Stimulated activated CD8-positive, alpha-beta memory T cell treated with anti-CD3 and anti-CD28 coated beads, Interleukin-4, amount 100 ng/mL, for 1 hour (primary cell): ENCODE measurements around the gene PRSS33.

Experiments
- DNase-seq, 2 donors: peaks; one replicate each; pipeline ENCODE4 v3.0.0-alpha.2; 2020; ENCODE audit warnings: low read depth in 2 of 2, low spot score in 1 of 2

PRSS33 gene

GRCh38 chr16:2787406-2787805 lies at the start of gene PRSS33:
Gene PRSS33 (minus strand): TSS chr16:2787560. CDS start chr16:2786547, 1,013 bp downstream.
- DNase-seq, result no peak

GRCh38 chr16:2836646-2837508 lies 49.5 kb upstream of the PRSS33 start:
- DNase-seq, result no peak

GRCh38 chr16:2835638-2836493 lies 48.5 kb upstream of the PRSS33 start:
- DNase-seq, result no peak

GRCh38 chr16:2834968-2835367 lies 47.6 kb upstream of the PRSS33 start:
- DNase-seq, result no peak

GRCh38 chr16:2833776-2834175 lies 46.4 kb upstream of the PRSS33 start:
- DNase-seq, result no peak

GRCh38 chr16:2831203-2831602 lies 43.8 kb upstream of the PRSS33 start:
- DNase-seq, result no peak

- DNase-seq, result no peak
Observed at GRCh38 chr16:2830355-2830695, 43.0 kb upstream of the PRSS33 start.

GRCh38 chr16:2829501-2830354 lies 42.4 kb upstream of the PRSS33 start, which contains the start of gene ZG16B:
Gene ZG16B (plus strand): TSS chr16:2830303. CDS start chr16:2830442, 139 bp downstream.
- no peak for DNase-seq

GRCh38 chr16:2828876-2829430 lies 41.6 kb upstream of the PRSS33 start:
- DNase-seq, result no peak

GRCh38 chr16:2828521-2828840 lies 41.1 kb upstream of the PRSS33 start:
- no peak for DNase-seq

GRCh38 chr16:2827831-2828520 lies 40.6 kb upstream of the PRSS33 start:
- no peak for DNase-seq

- DNase-seq, result no peak
Observed at GRCh38 chr16:2827374-2827791, 40.0 kb upstream of the PRSS33 start.

GRCh38 chr16:2826591-2827373 lies 39.4 kb upstream of the PRSS33 start:
- no peak for DNase-seq

- DNase-seq, result no peak
Observed at GRCh38 chr16:2825906-2826305, 38.5 kb upstream of the PRSS33 start.

- DNase-seq, result no peak
Observed at GRCh38 chr16:2825049-2825742, 37.8 kb upstream of the PRSS33 start.

GRCh38 chr16:2824626-2825025 lies 37.3 kb upstream of the PRSS33 start:
- DNase-seq, result no peak

GRCh38 chr16:2822496-2822895 lies 35.1 kb upstream of the PRSS33 start:
- no peak for DNase-seq

- no peak for DNase-seq
Observed at GRCh38 chr16:2822158-2822495, 34.8 kb upstream of the PRSS33 start.

GRCh38 chr16:2821487-2822157 lies 34.3 kb upstream of the PRSS33 start:
- DNase-seq, result no peak
